ENCODE data around the gene PNMA8B.

DNA sequence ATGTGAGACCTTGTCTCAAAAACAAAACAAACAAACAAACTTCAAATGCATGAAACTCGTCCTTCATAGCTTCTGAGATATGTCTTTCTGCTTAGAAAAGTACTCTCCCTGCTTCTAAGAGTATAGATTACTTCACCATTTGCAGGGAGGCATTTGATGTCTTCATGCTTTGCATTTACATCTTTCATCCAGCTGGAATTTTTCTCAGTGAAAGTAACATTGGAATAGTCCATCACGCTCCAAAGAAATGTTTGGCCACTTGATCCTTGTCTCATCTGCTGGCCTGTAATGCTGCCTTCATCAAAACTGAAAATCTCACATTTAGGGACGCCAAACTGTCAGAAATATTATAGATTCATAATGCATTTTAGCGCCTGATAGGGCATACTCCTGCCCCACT lies 43.5 kb downstream of the PNMA8B start:
- no peak for TF ChIP-seq POLR2A (IDR thresholded peaks at IDR 0.05; ENCODE audit: low read depth, low read length)
- TF ChIP-seq TAF1 (IDR thresholded peaks at IDR 0.05; ENCODE audit: low read depth, low read length) = no peak
